GM15510 (cell line): ENCODE data around the gene ANXA7.

Source experiments
- POLR2A ChIP-seq: IDR thresholded peaks from 3 replicates; pipeline ENCODE4 v1.6.1; 2011; ENCODE audit warnings: borderline replicate concordance; ENCODE audit not compliant: insufficient read length; ENCODE audit errors: extremely low read depth

The ANXA7 gene

GRCh38 chr10:73414230-73414945 lies 530 bp upstream of the ANXA7 start:
- TF ChIP-seq POLR2A = no peak

GRCh38 chr10:73413108-73413527 lies 740 bp downstream of the ANXA7 start:
- TF ChIP-seq POLR2A = no peak

- TF ChIP-seq POLR2A = no peak
Measured at GRCh38 chr10:73410897-73411296, 3.0 kb downstream of the ANXA7 start.

- no peak for TF ChIP-seq POLR2A
Measured at GRCh38 chr10:73408978-73409521, 4.8 kb downstream of the ANXA7 start.

- TF ChIP-seq POLR2A = no peak
Measured at GRCh38 chr10:73408061-73408460, 5.8 kb downstream of the ANXA7 start.

GRCh38 chr10:73407495-73407894 lies 6.4 kb downstream of the ANXA7 start:
- TF ChIP-seq POLR2A = no peak

- no peak for TF ChIP-seq POLR2A
Measured at GRCh38 chr10:73406846-73407245, 7.0 kb downstream of the ANXA7 start.

- no peak for TF ChIP-seq POLR2A
Measured at GRCh38 chr10:73405556-73405955, 8.3 kb downstream of the ANXA7 start.

GRCh38 chr10:73404690-73405089 lies 9.2 kb downstream of the ANXA7 start:
- TF ChIP-seq POLR2A = no peak

GRCh38 chr10:73401636-73402035 lies 12.2 kb downstream of the ANXA7 start:
- no peak for TF ChIP-seq POLR2A

GRCh38 chr10:73399063-73399462 lies 14.8 kb downstream of the ANXA7 start:
- TF ChIP-seq POLR2A = no peak

GRCh38 chr10:73398024-73398423 lies 15.8 kb downstream of the ANXA7 start:
- TF ChIP-seq POLR2A = no peak

- TF ChIP-seq POLR2A = no peak
Measured at GRCh38 chr10:73388228-73388627, 25.6 kb downstream of the ANXA7 start.

- TF ChIP-seq POLR2A = no peak
Measured at GRCh38 chr10:73386583-73386982, 27.3 kb downstream of the ANXA7 start.

GRCh38 chr10:73379064-73379748 lies 34.7 kb downstream of the ANXA7 start:
- no peak for TF ChIP-seq POLR2A

GRCh38 chr10:73376679-73377078 lies 37.2 kb downstream of the ANXA7 start:
- TF ChIP-seq POLR2A = no peak

GRCh38 chr10:73368238-73368637 lies 45.6 kb downstream of the ANXA7 start:
- TF ChIP-seq POLR2A = no peak
